MG63 (cell line): Measurements from ENCODE around the gene BHLHE41. TPM values are rescaled to one million over a fixed set of nuclear protein-coding genes. Genes with fewer than 3 reads are reported as not detected.

ENCODE experiments used
- DNase-seq: peaks from one replicate; pipeline ENCODE4 v3.0.0-alpha.2; 2020
- H3K27me3 ChIP-seq: fragments of 250-450 bp; sonication (Bioruptor Pico); 2 replicates; pipeline ENCODE4 v1.5.1; 2020; ENCODE audit warnings: mild to moderate bottlenecking, moderate library complexity
- H3K36me3 ChIP-seq: fragments of 250-450 bp; sonication (Bioruptor Pico); 2 replicates; pipeline ENCODE4 v1.5.1; 2020; ENCODE audit warnings: mild to moderate bottlenecking, moderate library complexity
- H3K4me3 ChIP-seq: fragments of 250-450 bp; sonication (Bioruptor Pico); 2 replicates; pipeline ENCODE4 v1.5.1; 2020; ENCODE audit warnings: mild to moderate bottlenecking, moderate library complexity
- H3K9me3 ChIP-seq: fragments of 250-450 bp; sonication (Bioruptor Pico); 2 replicates; pipeline ENCODE4 v1.5.1; 2020; ENCODE audit warnings: mild to moderate bottlenecking, moderate library complexity
- total RNA-seq: library from RNA; depleted of rRNA; stranded (reverse); fragments of >200 nt; shearing (Covaris generic); gene quantifications from 2 replicates; pipeline ENCODE4 v1.2.3, GENCODE V29; 2014; ENCODE audit warnings: low replicate concordance

Gene BHLHE41
- total RNA-seq, 1 experiment from 2014 or later, result 0.03 TPM

DNA sequence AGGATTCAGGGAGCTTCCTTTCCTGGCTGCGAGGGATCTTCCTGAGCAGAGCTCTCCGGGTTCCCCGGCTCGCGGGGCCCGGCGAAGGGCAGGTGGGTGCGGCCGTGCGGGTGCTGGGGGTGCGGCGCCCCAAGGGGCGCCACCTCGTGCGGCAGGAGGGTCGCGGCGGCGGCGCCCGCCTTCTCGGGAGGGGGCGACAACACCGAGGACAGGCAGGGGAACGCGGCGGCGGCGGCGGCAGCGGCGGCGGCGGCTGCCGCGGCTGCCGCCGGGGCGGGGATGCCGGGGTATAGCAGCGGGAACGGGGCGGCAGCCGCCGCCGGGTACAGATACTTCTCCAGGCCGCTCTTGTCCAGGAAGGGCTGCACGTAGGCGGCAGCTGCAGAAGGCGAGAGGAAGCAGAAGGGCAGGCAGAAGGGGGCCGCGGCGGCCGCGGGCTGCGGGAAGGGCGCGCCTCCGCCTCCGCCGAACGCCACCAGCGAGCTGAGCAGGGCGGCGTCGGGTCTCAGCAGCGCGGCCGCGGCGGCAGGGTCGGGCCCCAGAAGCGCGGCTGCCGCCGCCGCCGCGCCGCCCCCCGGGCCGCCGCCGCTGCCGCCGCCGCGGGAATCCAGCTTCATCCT, 2.7 kb downstream of the BHLHE41 start:
- H3K9me3 ChIP-seq, result no peaks in the 10 kb centered on the region
- H3K36me3 ChIP-seq, result no peaks in the 10 kb centered on the region
- DNase-seq, result peak; percentile 54
- peak overlapping the region; percentile 42 for H3K4me3 ChIP-seq
- peaks cover 44% of the 10 kb centered on the region for H3K27me3 ChIP-seq

DNA sequence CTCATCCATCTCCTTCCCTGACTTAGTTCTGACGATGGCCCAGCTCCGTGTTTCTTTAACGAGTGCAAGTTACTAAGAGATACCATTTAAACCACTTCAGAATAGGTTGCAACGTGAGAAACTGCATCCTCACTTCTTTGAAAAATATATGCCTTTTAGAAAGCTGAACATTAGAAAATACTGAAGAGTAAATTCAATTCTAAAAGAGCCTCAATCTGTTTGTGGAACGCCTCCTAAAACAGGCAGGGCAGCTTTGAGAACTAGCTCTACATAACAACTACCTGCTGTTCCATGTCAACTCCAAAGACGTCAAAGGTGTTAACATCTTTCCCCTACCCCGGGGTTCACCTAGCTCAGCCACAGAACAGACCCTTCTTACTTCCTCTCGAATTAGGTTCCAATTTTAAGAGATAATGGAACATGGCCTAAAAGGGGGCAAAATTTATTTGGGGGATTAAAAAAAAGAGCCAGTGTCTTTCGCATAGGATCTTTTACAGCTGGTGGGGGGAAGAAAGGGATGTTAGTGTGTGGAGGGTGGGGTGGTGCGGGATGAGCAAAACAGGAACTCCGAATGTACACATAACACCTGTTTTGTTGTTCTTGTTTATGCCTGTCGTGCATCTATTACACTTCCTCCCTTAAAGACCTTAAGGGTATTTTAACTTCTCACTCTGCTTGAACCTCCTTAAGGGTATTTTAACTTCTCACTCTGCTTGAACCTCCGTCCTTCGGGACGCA, 3.3 kb downstream of the BHLHE41 start:
- no peak for DNase-seq
- no peaks in the 10 kb centered on the region for H3K36me3 ChIP-seq
- H3K4me3 ChIP-seq, result no peak overlapping the region; the same call in 1 of the 2 replicates
- peaks cover 37% of the 10 kb centered on the region for H3K27me3 ChIP-seq
- H3K9me3 ChIP-seq, result no peaks in the 10 kb centered on the region

DNA sequence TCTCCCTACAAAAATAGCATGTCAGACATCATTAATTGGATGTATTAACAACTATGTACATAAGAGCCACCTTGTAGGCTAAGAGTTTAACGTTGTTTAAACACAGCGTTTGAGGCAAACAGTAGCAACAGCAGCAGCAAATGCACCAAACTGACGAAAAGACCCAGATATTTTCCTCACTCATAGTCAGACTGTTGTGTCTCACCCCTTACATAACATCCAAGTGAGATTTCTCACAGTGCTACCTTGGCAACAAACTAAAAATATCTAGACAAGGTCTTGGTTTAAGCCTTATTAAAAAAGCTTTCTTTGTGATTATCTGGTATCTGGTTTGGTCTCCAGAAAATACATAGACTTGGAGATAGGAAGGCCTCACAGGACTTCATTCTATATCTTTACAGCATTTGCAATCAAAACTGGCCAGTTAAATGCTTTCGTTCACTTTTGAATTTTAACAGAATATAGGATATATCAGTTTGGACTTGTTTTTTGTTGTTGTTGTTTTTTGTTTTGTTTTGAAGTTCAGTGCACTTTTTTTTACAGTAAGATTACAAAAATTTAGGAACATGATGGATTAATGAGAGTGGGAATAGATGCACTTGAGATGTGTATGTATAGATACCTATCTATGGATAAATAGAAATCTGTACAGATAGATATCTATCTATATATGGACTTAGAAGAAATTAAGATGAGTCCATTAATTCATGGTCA, 4.1 kb downstream of the BHLHE41 start:
- no peak overlapping the region for H3K4me3 ChIP-seq
- no peaks in the 10 kb centered on the region for H3K36me3 ChIP-seq
- H3K9me3 ChIP-seq, result no peaks in the 10 kb centered on the region
- H3K27me3 ChIP-seq, result peaks cover 32% of the 10 kb centered on the region
- no peak for DNase-seq

DNA sequence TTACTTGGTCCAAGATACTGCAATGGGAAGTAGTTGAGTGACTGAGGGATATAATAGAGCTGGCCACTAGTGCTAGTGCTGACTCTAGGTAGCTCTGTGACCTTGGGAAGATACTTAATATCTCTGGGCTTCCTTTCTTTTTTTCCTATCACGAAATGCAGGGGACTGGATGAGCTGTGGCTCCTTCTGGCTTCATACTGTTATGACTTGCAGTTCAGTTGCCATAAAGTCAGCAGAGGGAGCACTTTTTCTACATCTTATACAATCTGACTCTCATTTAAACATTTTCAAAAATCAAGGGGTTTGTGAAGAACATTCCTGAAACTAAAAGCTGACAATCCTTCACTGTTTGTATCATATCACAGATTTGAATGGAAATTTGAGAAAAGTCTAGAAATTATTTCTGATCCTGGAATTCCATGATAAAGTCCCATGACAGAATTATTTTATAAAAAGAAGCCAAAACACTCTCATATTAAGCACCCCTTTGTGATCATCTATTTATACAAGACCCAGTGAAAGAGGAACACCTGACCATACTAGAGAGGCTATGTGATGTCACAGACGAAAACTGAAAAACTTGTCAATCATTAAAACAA, 5.3 kb downstream of the BHLHE41 start:
- H3K4me3 ChIP-seq, result no peak overlapping the region
- no peaks in the 10 kb centered on the region for H3K36me3 ChIP-seq
- no peaks in the 10 kb centered on the region for H3K9me3 ChIP-seq
- peaks cover 22% of the 10 kb centered on the region for H3K27me3 ChIP-seq
- no peak for DNase-seq

DNA sequence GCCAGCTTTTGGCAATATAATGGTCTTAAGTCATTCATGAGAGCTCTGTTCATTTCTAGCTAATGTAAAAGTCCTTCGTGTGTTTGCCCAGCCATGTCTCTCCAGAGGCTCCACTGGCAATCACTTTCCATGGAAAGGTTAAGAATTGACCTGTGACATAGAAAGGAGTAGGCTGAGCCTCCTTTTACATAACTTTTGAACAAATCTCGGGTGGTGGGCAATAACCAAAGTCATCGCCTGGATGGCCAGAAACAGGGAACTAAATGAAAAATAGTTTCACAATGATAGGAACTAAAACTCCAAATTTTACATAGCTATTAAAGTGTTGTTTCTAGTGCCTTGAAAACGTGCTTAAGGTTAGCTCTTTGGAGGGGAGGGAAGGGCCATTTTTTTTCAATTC, 6.5 kb downstream of the BHLHE41 start:
- no peak for DNase-seq
- H3K36me3 ChIP-seq, result no peaks in the 10 kb centered on the region
- H3K4me3 ChIP-seq, result no peak overlapping the region
- peaks cover 12% of the 10 kb centered on the region for H3K27me3 ChIP-seq
- no peaks in the 10 kb centered on the region for H3K9me3 ChIP-seq

DNA sequence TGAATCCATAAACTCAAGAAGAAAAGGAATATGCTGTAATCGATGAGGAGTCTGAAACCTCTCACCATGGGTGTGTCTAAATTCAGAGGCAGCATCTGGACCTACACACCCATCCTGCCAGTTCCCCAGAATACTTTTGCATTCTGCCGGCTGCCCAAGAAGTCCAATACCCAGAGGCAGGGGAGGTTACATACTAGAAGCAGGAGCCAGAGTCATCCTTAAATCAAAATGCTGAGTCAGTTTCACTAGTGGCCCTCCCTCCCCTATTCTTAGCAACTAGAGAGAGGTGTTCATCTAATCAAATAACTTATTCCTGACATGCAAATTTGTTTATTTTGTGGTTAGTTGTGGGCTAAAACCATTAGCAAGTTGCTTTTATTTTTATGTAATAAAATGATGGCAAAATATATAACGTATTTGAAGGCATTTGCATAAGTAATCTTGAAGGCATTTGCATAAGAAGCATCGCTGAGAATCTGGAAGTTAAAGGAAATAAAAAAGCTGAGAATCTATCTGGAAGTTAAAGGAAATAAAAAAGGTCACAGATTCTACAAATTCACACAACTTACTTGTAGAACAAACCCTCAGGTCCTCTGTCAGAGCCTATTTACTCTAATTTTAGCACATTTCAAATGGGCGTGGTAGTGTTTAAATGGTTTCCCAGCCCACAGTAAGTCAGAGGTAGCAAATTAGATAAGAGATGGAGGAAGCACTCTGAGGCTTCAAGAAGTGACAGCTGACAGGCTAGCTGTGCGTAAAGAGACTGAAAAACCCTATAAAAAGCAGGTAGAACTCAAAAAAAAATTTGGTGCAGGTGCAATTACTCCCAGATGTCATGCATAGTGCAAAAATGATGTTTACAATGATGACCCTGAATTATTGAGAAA, 7.8 kb downstream of the BHLHE41 start:
- DNase-seq, result no peak

DNA sequence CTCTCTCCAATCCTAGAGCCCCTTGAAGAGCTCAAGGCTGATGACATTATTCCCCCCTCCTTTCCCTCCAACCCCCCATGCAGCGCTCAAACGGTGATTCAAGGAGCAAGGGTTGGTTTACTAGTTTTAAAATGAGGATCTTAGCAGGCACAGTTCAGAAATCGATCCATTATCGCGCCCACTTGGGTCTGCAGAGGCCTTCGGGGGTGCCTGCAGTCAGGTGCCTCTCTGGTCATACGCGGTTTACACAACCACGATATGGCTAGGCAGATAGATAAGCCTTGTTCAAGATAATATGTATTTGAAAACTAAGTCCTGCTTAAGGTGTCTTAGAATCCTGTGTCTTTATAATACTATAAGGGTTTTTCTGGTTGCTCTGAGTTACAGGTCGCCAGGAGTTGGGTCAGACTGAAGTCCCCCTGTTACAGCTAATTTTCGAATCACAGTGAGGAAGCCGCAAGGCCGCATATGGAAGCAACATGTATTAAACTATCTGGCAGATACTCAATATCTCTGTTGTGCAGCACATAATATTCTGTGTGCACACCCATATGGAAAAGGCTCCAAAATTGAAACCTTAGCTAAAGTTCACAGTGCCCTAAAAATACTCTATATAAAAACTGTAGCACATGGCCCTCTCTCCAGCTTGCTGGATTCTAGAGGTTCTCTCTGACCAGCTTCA, 10.0 kb downstream of the BHLHE41 start:
- Histone ChIP-seq H3K4me3 (peak overlapping the region; percentile 57), H3K27me3 (no peaks in the 10 kb centered on the region), H3K9me3 (no peaks in the 10 kb centered on the region), H3K36me3 (no peaks in the 10 kb centered on the region)
- DNase-seq, result no peak

More for the DNA sequence above, 7.8 kb downstream of the BHLHE41 start:
- Histone ChIP-seq H3K4me3 (no peak overlapping the region), H3K27me3 (peaks cover 5% of the 10 kb centered on the region), H3K36me3 (no peaks in the 10 kb centered on the region), H3K9me3 (no peaks in the 10 kb centered on the region)

DNA sequence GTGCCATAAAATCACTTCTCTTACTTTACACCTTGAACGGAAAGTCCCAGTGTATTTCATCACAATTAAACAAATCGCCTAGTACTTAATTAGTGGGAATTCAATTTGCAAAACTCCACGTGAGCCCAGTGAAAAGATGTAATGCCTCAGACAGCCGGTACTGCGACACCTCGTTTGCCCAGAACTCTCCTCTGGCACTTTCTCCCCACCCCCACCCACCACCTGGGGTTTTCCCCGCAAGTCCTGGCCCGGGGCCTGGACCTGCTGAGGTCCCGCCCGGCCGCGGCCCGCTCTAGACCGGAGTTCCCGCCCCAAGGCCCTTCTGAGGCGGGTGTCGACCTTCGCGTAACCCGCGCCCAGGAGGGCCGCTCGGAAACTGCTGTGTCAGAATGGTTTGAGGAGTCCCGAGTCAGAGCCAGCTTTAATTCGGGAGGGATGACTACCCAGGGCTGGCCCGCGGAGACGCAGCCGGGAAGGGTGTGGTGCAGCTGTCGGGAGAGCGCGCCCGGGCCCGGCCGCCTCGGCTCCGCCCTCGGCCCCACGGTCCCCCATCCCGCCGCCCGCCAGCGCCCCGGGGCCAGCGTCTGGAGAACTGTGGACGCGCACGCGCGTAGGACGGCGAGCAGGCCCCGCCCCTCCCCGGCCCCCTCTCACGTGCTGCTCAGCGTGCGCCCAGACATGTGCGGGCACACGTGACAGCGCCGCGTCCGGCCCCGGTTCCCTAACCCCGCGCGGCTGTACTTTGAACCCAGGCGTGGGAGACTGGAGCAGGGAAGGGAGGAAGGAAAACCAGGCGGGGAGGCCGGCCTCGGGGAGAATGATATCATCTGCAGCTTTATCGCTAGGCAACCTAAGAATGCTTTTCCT, 10.8 kb downstream of the BHLHE41 start:
- H3K27me3 ChIP-seq, result no peaks in the 10 kb centered on the region
- DNase-seq, result peak; percentile 91
- no peaks in the 10 kb centered on the region for H3K36me3 ChIP-seq
- H3K4me3 ChIP-seq, result peak overlapping the region; percentile 57
- H3K9me3 ChIP-seq, result no peaks in the 10 kb centered on the region

DNA sequence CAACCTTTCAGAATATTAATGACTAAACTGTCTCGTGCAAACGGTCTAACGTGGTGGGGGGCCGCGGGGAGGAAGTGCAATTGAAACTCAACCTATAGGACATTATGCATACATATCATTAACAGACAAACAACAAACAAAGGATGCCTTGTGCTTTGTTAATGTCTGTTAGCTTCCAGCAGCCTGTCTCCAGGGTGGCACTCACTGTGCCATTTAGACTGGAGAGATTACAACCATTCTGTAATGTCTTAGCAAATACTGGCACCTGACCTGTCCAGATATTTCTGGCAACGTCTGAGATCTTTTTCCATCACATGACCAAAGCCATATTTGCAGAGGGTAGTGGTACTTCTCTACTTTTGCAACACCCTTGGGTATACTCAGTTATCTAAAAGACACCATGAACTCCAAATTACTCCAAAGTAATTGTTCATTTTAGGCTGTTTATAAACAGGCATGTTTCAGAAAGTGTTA, 11.6 kb downstream of the BHLHE41 start:
- H3K4me3 ChIP-seq, result peak overlapping the region; percentile 57; the same call in 1 of the 2 replicates
- DNase-seq, result no peak
- no peaks in the 10 kb centered on the region for H3K9me3 ChIP-seq
- H3K27me3 ChIP-seq, result no peaks in the 10 kb centered on the region
- H3K36me3 ChIP-seq, result no peaks in the 10 kb centered on the region

DNA sequence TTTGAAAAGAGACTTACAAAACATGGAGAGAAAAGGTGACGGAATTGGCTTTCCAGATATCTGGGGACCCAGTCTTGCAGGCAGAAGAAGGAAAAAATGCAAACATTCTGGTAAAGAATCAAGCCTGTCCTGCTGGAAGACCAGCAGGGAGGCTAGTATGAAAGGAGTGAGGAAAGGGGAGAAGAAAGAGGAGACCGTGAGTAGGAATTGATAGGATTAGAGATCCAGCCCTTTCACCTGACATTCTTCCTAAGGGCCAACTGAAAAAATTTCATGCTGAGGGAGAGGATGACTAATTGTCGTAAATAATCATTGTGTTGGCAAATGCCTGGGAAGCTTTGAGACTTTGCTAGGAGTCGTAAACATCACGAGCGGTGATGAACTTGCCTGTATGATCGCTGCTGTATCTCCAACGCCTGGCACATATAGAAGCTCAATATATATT, 12.1 kb downstream of the BHLHE41 start:
- Histone ChIP-seq H3K9me3 (no peaks in the 10 kb centered on the region), H3K36me3 (no peaks in the 10 kb centered on the region), H3K4me3 (no peak overlapping the region), H3K27me3 (no peaks in the 10 kb centered on the region)
- DNase-seq, result no peak

DNA sequence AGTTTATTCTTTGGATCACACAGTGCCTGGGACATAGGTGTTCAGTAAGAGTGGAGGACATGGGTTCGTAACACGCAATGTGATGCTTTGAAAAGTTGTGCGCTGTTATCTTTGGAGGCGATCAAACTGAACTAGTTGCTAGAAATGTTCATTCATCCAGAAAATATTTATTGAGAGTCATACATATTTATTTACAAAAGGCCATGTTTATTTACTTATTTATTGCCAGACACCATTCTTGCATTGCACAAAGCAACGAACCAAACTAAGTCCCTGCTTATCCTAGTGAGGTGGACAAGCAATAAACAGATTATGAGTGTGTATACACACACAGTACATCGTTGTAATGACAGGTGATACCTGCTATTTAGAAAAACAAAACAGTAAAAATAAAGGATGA, 12.6 kb downstream of the BHLHE41 start:
- H3K27me3 ChIP-seq, result no peaks in the 10 kb centered on the region
- no peaks in the 10 kb centered on the region for H3K36me3 ChIP-seq
- H3K4me3 ChIP-seq, result no peak overlapping the region
- DNase-seq, result no peak
- no peaks in the 10 kb centered on the region for H3K9me3 ChIP-seq

DNA sequence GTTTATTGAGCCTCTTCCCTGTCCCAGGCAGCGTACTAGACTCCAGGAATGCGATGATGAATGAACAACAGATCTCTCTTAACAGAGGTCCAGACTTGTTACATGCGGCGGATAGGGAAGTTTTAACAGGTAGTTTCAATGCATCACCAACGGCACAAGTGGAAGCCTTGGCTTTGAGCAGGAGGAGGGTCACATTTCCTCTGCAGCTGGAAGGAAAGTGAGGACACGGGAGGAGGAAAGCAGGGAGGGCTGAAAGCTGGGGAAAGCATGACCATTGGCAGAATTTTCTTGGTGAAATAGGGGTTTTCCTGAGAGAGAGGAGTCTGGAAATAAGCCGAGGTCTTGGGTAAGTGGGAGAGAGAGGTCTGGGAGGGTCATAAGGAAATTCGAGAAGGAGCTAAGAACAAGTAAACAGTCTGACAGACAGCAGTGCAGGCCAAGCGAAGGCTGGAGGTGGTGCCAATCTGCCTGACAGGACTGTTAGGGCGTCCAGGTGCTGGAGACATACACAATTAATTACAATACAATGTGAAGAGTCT, 15.4 kb downstream of the BHLHE41 start:
- no peaks in the 10 kb centered on the region for H3K36me3 ChIP-seq
- no peak for DNase-seq

DNA sequence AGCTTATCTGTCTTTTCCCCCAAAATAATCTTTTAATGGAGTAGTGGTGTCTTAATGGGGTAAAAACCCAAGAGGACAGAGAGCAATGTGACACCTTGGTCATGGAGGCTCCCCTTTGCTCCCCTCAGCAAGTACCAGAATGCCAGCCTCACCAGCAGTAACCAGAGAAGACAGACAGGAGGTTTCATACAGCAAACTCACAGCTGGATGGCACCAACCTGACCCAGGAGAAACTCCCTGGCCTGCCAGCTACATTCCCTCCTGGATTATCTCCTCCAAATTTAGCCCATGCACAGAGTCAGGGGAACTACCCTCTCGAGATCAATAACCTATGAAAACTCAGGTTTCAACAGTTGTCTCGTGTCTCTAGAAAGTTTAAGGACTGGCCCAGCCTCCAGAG, 15.9 kb downstream of the BHLHE41 start:
- Histone ChIP-seq H3K36me3 (no peaks in the 10 kb centered on the region), H3K27me3 (no peaks in the 10 kb centered on the region), H3K9me3 (no peaks in the 10 kb centered on the region), H3K4me3 (no peak overlapping the region)
- no peak for DNase-seq

More for the DNA sequence above, 15.4 kb downstream of the BHLHE41 start:
- no peaks in the 10 kb centered on the region for H3K27me3 ChIP-seq
- H3K4me3 ChIP-seq, result no peak overlapping the region
- H3K9me3 ChIP-seq, result no peaks in the 10 kb centered on the region

DNA sequence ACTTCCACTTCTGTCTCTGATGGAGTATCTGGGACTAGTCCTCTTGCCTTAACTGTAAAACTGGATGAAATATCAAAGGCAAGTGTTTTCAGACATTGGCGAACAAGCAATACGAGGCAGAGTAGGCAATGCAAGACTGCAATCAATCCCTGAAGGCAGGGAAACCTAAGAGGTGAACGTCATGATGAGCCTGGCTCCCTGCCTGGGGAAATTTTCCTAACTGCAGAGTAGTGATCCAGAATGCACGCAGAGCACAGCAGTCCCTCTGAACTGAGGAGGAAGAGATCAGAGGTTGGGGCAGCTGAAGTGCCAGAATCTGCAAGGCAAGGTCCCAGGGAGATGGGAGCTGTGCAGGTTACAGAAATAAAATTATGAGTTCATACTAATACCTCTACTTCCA, 18.5 kb downstream of the BHLHE41 start:
- H3K27me3 ChIP-seq, result no peaks in the 10 kb centered on the region
- H3K9me3 ChIP-seq, result no peaks in the 10 kb centered on the region
- H3K4me3 ChIP-seq, result no peak overlapping the region
- no peak for DNase-seq
- H3K36me3 ChIP-seq, result no peaks in the 10 kb centered on the region

DNA sequence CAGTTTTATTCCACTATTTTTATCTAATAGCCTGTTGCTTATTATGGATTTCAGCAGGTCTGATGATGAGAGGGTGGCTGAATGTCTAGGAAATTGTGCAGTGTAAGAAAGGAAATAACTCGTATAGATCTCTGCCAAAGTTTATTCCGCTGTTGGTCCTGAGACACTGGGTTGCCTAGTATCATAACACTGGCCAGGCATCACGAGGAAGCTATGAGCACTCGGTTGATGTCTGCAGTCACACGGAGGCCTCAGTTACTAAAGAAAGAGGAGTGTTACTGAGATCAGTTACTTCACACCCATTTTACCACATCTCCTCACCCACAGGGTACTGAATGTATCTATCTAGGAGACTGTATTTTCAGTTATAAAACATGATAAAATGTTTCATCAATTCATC, 21.9 kb downstream of the BHLHE41 start:
- Histone ChIP-seq H3K4me3 (no peak overlapping the region), H3K36me3 (no peaks in the 10 kb centered on the region), H3K27me3 (no peaks in the 10 kb centered on the region), H3K9me3 (no peaks in the 10 kb centered on the region)
- no peak for DNase-seq
